ENCODE data around the gene RAET1L. TPM values are rescaled to one million over a fixed set of nuclear protein-coding genes. Genes with fewer than 3 reads are reported as not detected.

RAET1L gene
- total and polyA plus RNA-seq, 9 of the 15 experiments (the other 6 are each of a cell fraction or from before 2014, with no cell fraction given): not detected

GRCh38 chr6:150004783-150005717 lies 20.3 kb downstream of the RAET1L start (continued):
- TF ChIP-seq DACH1 (IDR thresholded peaks at IDR 0.05; ENCODE audit: partially characterized antibody) (no peak), ZNF263 (CRISPR knock-in tag; IDR thresholded peaks at IDR 0.05; ENCODE audit: borderline replicate concordance) (no peak; the same call in 1 of the 2 replicates), E2F5 (CRISPR knock-in tag; IDR thresholded peaks at IDR 0.05) (no peak), HMGXB4 (CRISPR knock-in tag; IDR thresholded peaks at IDR 0.05) (0 out of 2 replicates have a peak, but pooled peaks have one; percentile 14), CBFA2T3 (IDR thresholded peaks at IDR 0.05) (no peak), SMARCC2 (IDR thresholded peaks at IDR 0.05; ENCODE audit: low read depth) (no peak), PCBP1 (IDR thresholded peaks at IDR 0.05; ENCODE audit: low read depth, low read length, poor library complexity, severe bottlenecking) (peak; percentile 64), SREBF2 (CRISPR knock-in tag; IDR thresholded peaks at IDR 0.05) (no peak), ZNF121 (CRISPR knock-in tag; conservative IDR thresholded peaks at IDR 0.05) (no peak), SETDB1 (IDR thresholded peaks at IDR 0.05; ENCODE audit: low read length) (peak; percentile 36), THRA (IDR thresholded peaks at IDR 0.05) (no peak), HNRNPL (IDR thresholded peaks at IDR 0.05; ENCODE audit: low read depth, low read length) (no peak), NR0B1 (IDR thresholded peaks at IDR 0.05; ENCODE audit: partially characterized antibody) (no peak), STAT5A (IDR thresholded peaks at IDR 0.05; ENCODE audit: borderline replicate concordance, low read length) (no peak), ZNF551 (CRISPR knock-in tag; IDR thresholded peaks at IDR 0.05) (no peak), GABPB2 (CRISPR knock-in tag; conservative IDR thresholded peaks at IDR 0.05) (no peak), MITF (IDR thresholded peaks at IDR 0.05) (0 out of 2 replicates have a peak, but pooled peaks have one; percentile 4), ZNF76 (CRISPR knock-in tag; IDR thresholded peaks at IDR 0.05; ENCODE audit: borderline replicate concordance) (no peak), TAF15 (IDR thresholded peaks at IDR 0.05; ENCODE audit: low read depth, low read length) (no peak), JUND (IDR thresholded peaks at IDR 0.05; ENCODE audit: borderline replicate concordance, low read depth, low read length) (peak; percentile 14; the same call in 1 of the 2 replicates), JUND (tag; IDR thresholded peaks at IDR 0.05; ENCODE audit: borderline replicate concordance, low read depth, low read length) (no peak; the same call in 2 of the 3 replicates)

Measured in K562 (cell line).